Keratinocyte (primary cell): ENCODE data around the gene SAFB. TPM values are rescaled to one million over a fixed set of nuclear protein-coding genes. Genes with fewer than 3 reads are reported as not detected.

Experiments
- DNase-seq: peaks from one replicate; pipeline ENCODE4 v3.0.0-alpha.2; 2011; ENCODE audit warnings: low read depth, missing footprints, low spot score
- FAIRE-seq: peaks from 2 replicates; lab custom pipeline; 2011; peaks lifted over from hg19 to GRCh38; lab: Jason Lieb, UNC
- H2AFZ ChIP-seq: 2 replicates; pipeline ENCODE4 v1.6.0; 2012; ENCODE audit warnings: low read length, control low read depth, inconsistent platforms; ENCODE audit not compliant: control insufficient read depth
- H3K27ac ChIP-seq: 2 replicates; pipeline ENCODE4 v1.5.1; 2011; ENCODE audit warnings: low read length; ENCODE audit not compliant: control insufficient read depth, insufficient read depth
- H3K27me3 ChIP-seq: 3 replicates; pipeline ENCODE4 v1.6.0; 2011; ENCODE audit warnings: low read length; ENCODE audit not compliant: control insufficient read depth, insufficient read depth; ENCODE audit errors: extremely low read depth
- H3K36me3 ChIP-seq, 2 experiments: 2 replicates in 1 of 2; 3 replicates in 1 of 2; pipeline ENCODE4 v1.5.1; 2011; ENCODE audit warnings: low read length in 2 of 2, mild to moderate bottlenecking in 1 of 2; ENCODE audit not compliant: control insufficient read depth in 2 of 2, insufficient read depth in 2 of 2; ENCODE audit errors: extremely low read depth in 1 of 2
- H3K4me1 ChIP-seq: 3 replicates; pipeline ENCODE4 v1.5.1; 2011; ENCODE audit warnings: low read length; ENCODE audit not compliant: control insufficient read depth, insufficient read depth; ENCODE audit errors: extremely low read depth
- H3K4me2 ChIP-seq: 3 replicates; pipeline ENCODE4 v1.6.0; 2011; ENCODE audit warnings: low read depth, low read length; ENCODE audit not compliant: control insufficient read depth, insufficient read depth; ENCODE audit errors: extremely low read depth
- H3K4me3 ChIP-seq, 3 experiments: fragments of 200-600 bp in 1 of 3; sonication (generic) in 1 of 3; 2 replicates in 2 of 3; 3 replicates in 1 of 3; pipeline ENCODE4 v1.5.1; 2011 to 2016; ENCODE audit warnings: low read length in 3 of 3, mild to moderate bottlenecking in 3 of 3, control low read depth in 2 of 3, inconsistent platforms in 1 of 3, low read depth in 1 of 3, mixed read lengths in 1 of 3, mixed run types in 1 of 3, moderate library complexity in 1 of 3; ENCODE audit not compliant: control insufficient read depth in 2 of 3, insufficient read depth in 2 of 3; ENCODE audit errors: extremely low read depth in 1 of 3
- H3K79me2 ChIP-seq: 2 replicates; pipeline ENCODE4 v1.6.0; 2012; ENCODE audit warnings: low read length; ENCODE audit not compliant: control insufficient read depth, insufficient read depth
- H3K9ac ChIP-seq: 3 replicates; pipeline ENCODE4 v1.6.0; 2011; ENCODE audit warnings: low read length; ENCODE audit not compliant: control insufficient read depth, insufficient read depth; ENCODE audit errors: extremely low read depth
- H3K9me1 ChIP-seq: 3 replicates; pipeline ENCODE4 v1.6.0; 2011; ENCODE audit warnings: low read length; ENCODE audit not compliant: control insufficient read depth, insufficient read depth; ENCODE audit errors: extremely low read depth
- H3K9me3 ChIP-seq: 2 replicates; pipeline ENCODE4 v1.5.1; 2012; ENCODE audit warnings: low read depth, low read length; ENCODE audit not compliant: control insufficient read depth
- H4K20me1 ChIP-seq: 3 replicates; pipeline ENCODE4 v1.6.0; 2011; ENCODE audit warnings: low read length; ENCODE audit not compliant: control insufficient read depth, insufficient read depth; ENCODE audit errors: extremely low read depth
- CTCF ChIP-seq, 3 experiments: IDR thresholded peaks in 1 of 3; conservative IDR thresholded peaks in 1 of 3; optimal IDR thresholded peaks in 1 of 3; 2 replicates in 2 of 3; 3 replicates in 1 of 3; pipeline versions ENCODE3 to v1.5.1; 2011; ENCODE audit warnings: low read length in 3 of 3, mild to moderate bottlenecking in 3 of 3, moderate library complexity in 2 of 3, control low read depth in 1 of 3, inconsistent platforms in 1 of 3; ENCODE audit not compliant: insufficient read depth in 2 of 3; ENCODE audit errors: extremely low read depth in 1 of 3
- EZH2 ChIP-seq: IDR thresholded peaks from one replicate; pipeline ENCODE4 v1.6.1; 2012; ENCODE audit warnings: inconsistent platforms, mild to moderate bottlenecking, low read length, moderate library complexity
- dilution Hi-C: fragments of 300-500 bp; cut with MboI; formaldehyde crosslinking; loops from one replicate; pipeline ENCODE4 v1.7.0; 2020; ENCODE audit warnings: low sequenced_read_pairs; ENCODE audit not compliant: extremely low pct_ligation_motif_present
- polyA plus RNA-seq, 5 experiments: library from polyadenylated mRNA; depleted of rRNA in 3 of 5; stranded (reverse) in 3 of 5; stranded (forward) in 1 of 5; unstranded in 1 of 5; fragments of >200 nt; gene quantifications; 1 replicate in 1 of 5; 2 replicates in 3 of 5; 3 replicates in 1 of 5; pipeline versions ENCODE4 v1.2.1 to v1.2.3, GENCODE V29; 2011 to 2012; ENCODE audit warnings: missing spikeins in 2 of 5, low read depth in 1 of 5, low replicate concordance in 1 of 5

SAFB gene
- polyA plus RNA-seq, 1 donor (not counting 4 experiments of a cell fraction or from before 2014, with no cell fraction given): 34.0 TPM

GRCh38 chr19:5683177-5683886 lies 60.4 kb downstream of the SAFB start:
- H3K9me3 ChIP-seq: no peaks in the 10 kb centered on the region
- H3K4me3 ChIP-seq: no peak overlapping the region
- no peaks in the 10 kb centered on the region for H3K9me1 ChIP-seq
- peaks cover under 1 to 1% of the 10 kb centered on the region in 2 experiments for H3K36me3 ChIP-seq
- peaks cover 10% of the 10 kb centered on the region for H3K79me2 ChIP-seq
- dilution Hi-C loops: no loop called here
- no peak overlapping the region for H2AFZ ChIP-seq
- H3K9ac ChIP-seq: no peak overlapping the region
- peaks cover 18% of the 10 kb centered on the region for H3K4me1 ChIP-seq
- no peak for TF ChIP-seq EZH2
- no peak for TF ChIP-seq CTCF (optimal IDR thresholded peaks at IDR 0.05 in 1 of 3, IDR thresholded peaks at IDR 0.05 in 1 of 3, conservative IDR thresholded peaks at IDR 0.05 in 1 of 3; ENCODE audit: extremely low read depth in 1 of 3, insufficient read depth in 2 of 3, low read length in 3 of 3)
- no peak overlapping the region for H3K27ac ChIP-seq
- no peaks in the 10 kb centered on the region for H3K27me3 ChIP-seq
- DNase-seq (no peak), FAIRE-seq (peak; percentile 9)
- no peaks in the 10 kb centered on the region for H4K20me1 ChIP-seq
- H3K4me2 ChIP-seq: no peak overlapping the region

- dilution Hi-C loops: no loop called here
- no peaks in the 10 kb centered on the region for H4K20me1 ChIP-seq
- FAIRE-seq (no peak), DNase-seq (no peak)
- H3K36me3 ChIP-seq: peaks cover 0 to 1% of the 10 kb centered on the region in 2 experiments
- TF ChIP-seq EZH2 (no peak), CTCF (optimal IDR thresholded peaks at IDR 0.05 in 1 of 3, IDR thresholded peaks at IDR 0.05 in 1 of 3, conservative IDR thresholded peaks at IDR 0.05 in 1 of 3; ENCODE audit: extremely low read depth in 1 of 3, insufficient read depth in 2 of 3, low read length in 3 of 3) (no peak)
- H3K9ac ChIP-seq: no peak overlapping the region
- no peaks in the 10 kb centered on the region for H3K9me3 ChIP-seq
- no peak overlapping the region for H3K27ac ChIP-seq
- H2AFZ ChIP-seq: no peak overlapping the region
- H3K4me1 ChIP-seq: peaks cover 12% of the 10 kb centered on the region
- no peak overlapping the region for H3K4me2 ChIP-seq
- H3K4me3 ChIP-seq: no peak overlapping the region
- peaks cover 2% of the 10 kb centered on the region for H3K79me2 ChIP-seq
- H3K27me3 ChIP-seq: no peaks in the 10 kb centered on the region
- no peaks in the 10 kb centered on the region for H3K9me1 ChIP-seq
Observed at GRCh38 chr19:5684694-5685430, 62.0 kb downstream of the SAFB start.
